HEK293 (cell line): ENCODE data around the gene IZUMO1.

Source experiments
- FEZF1 ChIP-seq: fragments of 450-650 bp; formaldehyde crosslinking; IDR thresholded peaks from 2 replicates; pipeline ENCODE4 v1.5.1; 2016; ENCODE audit warnings: missing biosample characterization, missing genetic modification characterization
- REST ChIP-seq: fragments of 450-650 bp; formaldehyde crosslinking; IDR thresholded peaks from 2 replicates; pipeline ENCODE4 v1.5.1; 2016; ENCODE audit warnings: missing biosample characterization, missing genetic modification characterization
- SP2 ChIP-seq: fragments of 450-650 bp; formaldehyde crosslinking; IDR thresholded peaks from 2 replicates; pipeline ENCODE4 v1.5.1; 2016; ENCODE audit warnings: missing biosample characterization, missing genetic modification characterization
- ZBTB49 ChIP-seq: fragments of 450-650 bp; formaldehyde crosslinking; IDR thresholded peaks from 2 replicates; pipeline ENCODE4 v1.5.1; 2016; ENCODE audit warnings: missing biosample characterization, missing genetic modification characterization, low read depth
- ZNF266 ChIP-seq: fragments of 450-650 bp; formaldehyde crosslinking; IDR thresholded peaks from 2 replicates; pipeline ENCODE4 v1.5.1; 2016; ENCODE audit warnings: missing biosample characterization, missing genetic modification characterization, low read depth

- no peak for TF ChIP-seq FEZF1 (tag by site-specific recombination)
- no peak for TF ChIP-seq ZNF266 (tag by site-specific recombination)
- TF ChIP-seq ZBTB49 (tag by site-specific recombination): no peak
- TF ChIP-seq SP2 (tag by site-specific recombination): no peak
- no peak for TF ChIP-seq REST (tag by site-specific recombination)
Observed at GRCh38 chr19:48742096-48742495, 4.6 kb downstream of the IZUMO1 start.
